Keratinocyte (primary cell): ENCODE results near the gene CRTAP. TPM values are rescaled to one million over a fixed set of nuclear protein-coding genes. Genes with fewer than 3 reads are reported as not detected.

Experiments
- DNase-seq: peaks from one replicate; pipeline ENCODE4 v3.0.0-alpha.2; 2011; ENCODE audit warnings: low read depth, missing footprints, low spot score
- FAIRE-seq: peaks from 2 replicates; lab custom pipeline; 2011; peaks lifted over from hg19 to GRCh38; lab: Jason Lieb, UNC
- H2AFZ ChIP-seq: 2 replicates; pipeline ENCODE4 v1.6.0; 2012; ENCODE audit warnings: low read length, control low read depth, inconsistent platforms; ENCODE audit not compliant: control insufficient read depth
- H3K27ac ChIP-seq: 2 replicates; pipeline ENCODE4 v1.5.1; 2011; ENCODE audit warnings: low read length; ENCODE audit not compliant: control insufficient read depth, insufficient read depth
- H3K27me3 ChIP-seq: 3 replicates; pipeline ENCODE4 v1.6.0; 2011; ENCODE audit warnings: low read length; ENCODE audit not compliant: control insufficient read depth, insufficient read depth; ENCODE audit errors: extremely low read depth
- H3K36me3 ChIP-seq, 2 experiments: 2 replicates in 1 of 2; 3 replicates in 1 of 2; pipeline ENCODE4 v1.5.1; 2011; ENCODE audit warnings: low read length in 2 of 2, mild to moderate bottlenecking in 1 of 2; ENCODE audit not compliant: control insufficient read depth in 2 of 2, insufficient read depth in 2 of 2; ENCODE audit errors: extremely low read depth in 1 of 2
- H3K4me1 ChIP-seq: 3 replicates; pipeline ENCODE4 v1.5.1; 2011; ENCODE audit warnings: low read length; ENCODE audit not compliant: control insufficient read depth, insufficient read depth; ENCODE audit errors: extremely low read depth
- H3K4me2 ChIP-seq: 3 replicates; pipeline ENCODE4 v1.6.0; 2011; ENCODE audit warnings: low read depth, low read length; ENCODE audit not compliant: control insufficient read depth, insufficient read depth; ENCODE audit errors: extremely low read depth
- H3K4me3 ChIP-seq, 3 experiments: fragments of 200-600 bp in 1 of 3; sonication (generic) in 1 of 3; 2 replicates in 2 of 3; 3 replicates in 1 of 3; pipeline ENCODE4 v1.5.1; 2011 to 2016; ENCODE audit warnings: low read length in 3 of 3, mild to moderate bottlenecking in 3 of 3, control low read depth in 2 of 3, inconsistent platforms in 1 of 3, low read depth in 1 of 3, mixed read lengths in 1 of 3, mixed run types in 1 of 3, moderate library complexity in 1 of 3; ENCODE audit not compliant: control insufficient read depth in 2 of 3, insufficient read depth in 2 of 3; ENCODE audit errors: extremely low read depth in 1 of 3
- H3K79me2 ChIP-seq: 2 replicates; pipeline ENCODE4 v1.6.0; 2012; ENCODE audit warnings: low read length; ENCODE audit not compliant: control insufficient read depth, insufficient read depth
- H3K9ac ChIP-seq: 3 replicates; pipeline ENCODE4 v1.6.0; 2011; ENCODE audit warnings: low read length; ENCODE audit not compliant: control insufficient read depth, insufficient read depth; ENCODE audit errors: extremely low read depth
- H3K9me1 ChIP-seq: 3 replicates; pipeline ENCODE4 v1.6.0; 2011; ENCODE audit warnings: low read length; ENCODE audit not compliant: control insufficient read depth, insufficient read depth; ENCODE audit errors: extremely low read depth
- H3K9me3 ChIP-seq: 2 replicates; pipeline ENCODE4 v1.5.1; 2012; ENCODE audit warnings: low read depth, low read length; ENCODE audit not compliant: control insufficient read depth
- H4K20me1 ChIP-seq: 3 replicates; pipeline ENCODE4 v1.6.0; 2011; ENCODE audit warnings: low read length; ENCODE audit not compliant: control insufficient read depth, insufficient read depth; ENCODE audit errors: extremely low read depth
- CTCF ChIP-seq, 3 experiments: IDR thresholded peaks in 1 of 3; conservative IDR thresholded peaks in 1 of 3; optimal IDR thresholded peaks in 1 of 3; 2 replicates in 2 of 3; 3 replicates in 1 of 3; pipeline versions ENCODE3 to v1.5.1; 2011; ENCODE audit warnings: low read length in 3 of 3, mild to moderate bottlenecking in 3 of 3, moderate library complexity in 2 of 3, control low read depth in 1 of 3, inconsistent platforms in 1 of 3; ENCODE audit not compliant: insufficient read depth in 2 of 3; ENCODE audit errors: extremely low read depth in 1 of 3
- EZH2 ChIP-seq: IDR thresholded peaks from one replicate; pipeline ENCODE4 v1.6.1; 2012; ENCODE audit warnings: inconsistent platforms, mild to moderate bottlenecking, low read length, moderate library complexity
- dilution Hi-C: fragments of 300-500 bp; cut with MboI; formaldehyde crosslinking; loops from one replicate; pipeline ENCODE4 v1.7.0; 2020; ENCODE audit warnings: low sequenced_read_pairs; ENCODE audit not compliant: extremely low pct_ligation_motif_present
- polyA plus RNA-seq, 5 experiments: library from polyadenylated mRNA; depleted of rRNA in 3 of 5; stranded (reverse) in 3 of 5; stranded (forward) in 1 of 5; unstranded in 1 of 5; fragments of >200 nt; gene quantifications; 1 replicate in 1 of 5; 2 replicates in 3 of 5; 3 replicates in 1 of 5; pipeline versions ENCODE4 v1.2.1 to v1.2.3, GENCODE V29; 2011 to 2012; ENCODE audit warnings: missing spikeins in 2 of 5, low read depth in 1 of 5, low replicate concordance in 1 of 5

The CRTAP gene
- polyA plus RNA-seq, 1 donor (not counting 4 experiments of a cell fraction or from before 2014, with no cell fraction given): 170 TPM

DNA sequence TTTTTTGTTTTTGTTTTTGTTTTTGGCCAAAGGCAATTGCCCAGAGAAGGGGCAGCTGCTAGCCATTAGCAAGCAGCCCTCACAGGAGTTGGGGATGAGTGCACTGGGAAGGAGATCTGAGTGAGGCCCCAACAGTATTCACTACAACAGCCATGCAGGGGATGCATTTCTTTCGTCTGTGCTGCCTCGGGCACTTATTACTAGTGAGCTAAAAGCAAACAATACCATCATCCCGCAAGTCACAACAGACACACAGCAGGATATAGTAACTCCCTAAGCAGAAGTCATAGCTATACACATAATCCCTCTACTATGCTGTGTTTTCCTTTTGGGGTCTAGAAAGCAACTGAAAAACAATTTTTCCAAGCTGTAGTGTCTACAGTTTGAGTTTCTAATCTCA lies 27.2 kb downstream of the CRTAP start:
- Histone ChIP-seq H3K79me2 (no peaks in the 10 kb centered on the region), H3K27me3 (no peaks in the 10 kb centered on the region), H3K9me1 (peaks cover 2% of the 10 kb centered on the region), H3K27ac (no peak overlapping the region), H3K4me3 (no peak overlapping the region), H3K36me3 (peaks cover 14 to 26% of the 10 kb centered on the region in 2 experiments), H3K4me1 (no peaks in the 10 kb centered on the region), H2AFZ (no peak overlapping the region), H3K9me3 (no peaks in the 10 kb centered on the region), H3K4me2 (no peak overlapping the region), H4K20me1 (peaks cover 2% of the 10 kb centered on the region), H3K9ac (no peak overlapping the region)
- TF ChIP-seq CTCF (optimal IDR thresholded peaks at IDR 0.05 in 1 of 3, IDR thresholded peaks at IDR 0.05 in 1 of 3, conservative IDR thresholded peaks at IDR 0.05 in 1 of 3; ENCODE audit: extremely low read depth in 1 of 3, insufficient read depth in 2 of 3, low read length in 3 of 3) (no peak), EZH2 (no peak)
- no peak for FAIRE-seq
- DNase-seq: no peak
- dilution Hi-C loops: no loop called here

DNA sequence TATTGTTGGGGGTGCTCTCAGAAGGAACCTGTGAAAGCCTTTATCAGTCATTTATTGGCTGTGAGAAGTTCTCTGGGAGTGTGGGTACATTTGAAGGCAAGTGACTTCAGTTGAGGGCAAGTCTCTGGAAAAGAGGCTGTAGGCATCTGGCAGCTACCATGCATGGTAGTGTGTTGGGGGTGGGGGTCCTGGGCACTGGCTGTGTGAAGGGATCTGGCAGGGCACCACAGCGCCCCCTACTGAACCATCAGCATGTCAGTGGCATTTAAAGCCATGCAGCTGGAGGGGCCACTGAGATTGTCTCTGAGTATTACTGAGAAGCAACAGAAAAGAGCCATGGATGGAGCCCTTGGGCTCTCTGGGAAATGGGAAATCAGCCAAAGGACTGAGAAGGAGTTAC lies 30.6 kb downstream of the CRTAP start:
- peaks cover 12 to 26% of the 10 kb centered on the region in 2 experiments for H3K36me3 ChIP-seq
- FAIRE-seq: no peak
- H3K27ac ChIP-seq: no peak overlapping the region
- no peak overlapping the region for H3K4me3 ChIP-seq
- H2AFZ ChIP-seq: no peak overlapping the region
- H3K79me2 ChIP-seq: no peaks in the 10 kb centered on the region
- DNase-seq: no peak
- no peaks in the 10 kb centered on the region for H3K9me3 ChIP-seq
- H3K27me3 ChIP-seq: no peaks in the 10 kb centered on the region
- peaks cover 2% of the 10 kb centered on the region for H3K9me1 ChIP-seq
- peaks cover 2% of the 10 kb centered on the region for H4K20me1 ChIP-seq
- no peak overlapping the region for H3K4me2 ChIP-seq
- no peak overlapping the region for H3K9ac ChIP-seq
- dilution Hi-C loops: no loop called here
- H3K4me1 ChIP-seq: no peaks in the 10 kb centered on the region
- TF ChIP-seq EZH2 (no peak), CTCF (optimal IDR thresholded peaks at IDR 0.05 in 1 of 3, IDR thresholded peaks at IDR 0.05 in 1 of 3, conservative IDR thresholded peaks at IDR 0.05 in 1 of 3; ENCODE audit: extremely low read depth in 1 of 3, insufficient read depth in 2 of 3, low read length in 3 of 3) (peak; percentile 44 to 64 (median 53))
